HG03196 (cell line): ENCODE data around the gene ZNF532.
"Not testable (repeated sequence)": the region's sequence is repeated elsewhere in the genome, so short reads cannot be mapped to it uniquely, and the experiment has no call there.

Experiments used
- ATAC-seq: cut with Tn5 transposase; IDR thresholded peaks from one replicate; pipeline ENCODE4 v1.9.1; 2021; ENCODE audit not compliant: unreplicated experiment

The ZNF532 gene

GRCh38 chr18:59002974-59003594, 138.4 kb downstream of the ZNF532 start:
- no peak for ATAC-seq

GRCh38 chr18:59005262-59005661, 140.6 kb downstream of the ZNF532 start:
- ATAC-seq, result no peak

- ATAC-seq, result no peak
Observed at GRCh38 chr18:59006461-59007067, 141.9 kb downstream of the ZNF532 start.

- no peak for ATAC-seq
Observed at GRCh38 chr18:59008302-59008974, 143.8 kb downstream of the ZNF532 start.

- no peak for ATAC-seq
Observed at GRCh38 chr18:59009846-59010245, 145.2 kb downstream of the ZNF532 start.

GRCh38 chr18:59011289-59011688, 146.6 kb downstream of the ZNF532 start:
- no peak for ATAC-seq

- no peak for ATAC-seq
Observed at GRCh38 chr18:59011786-59012185, 147.1 kb downstream of the ZNF532 start.

- no peak for ATAC-seq
Observed at GRCh38 chr18:59012815-59013705, 148.4 kb downstream of the ZNF532 start.

- ATAC-seq, result no peak
Observed at GRCh38 chr18:59013744-59014143, 149.1 kb downstream of the ZNF532 start.

- no peak for ATAC-seq
Observed at GRCh38 chr18:59015531-59016152, 151.0 kb downstream of the ZNF532 start.

GRCh38 chr18:59021500-59021899, 156.8 kb downstream of the ZNF532 start:
- no peak for ATAC-seq

GRCh38 chr18:59022167-59022945, 157.7 kb downstream of the ZNF532 start:
- no peak for ATAC-seq

GRCh38 chr18:59024829-59025228, 160.2 kb downstream of the ZNF532 start:
- no peak for ATAC-seq

- ATAC-seq, result not testable (repeated sequence)
Observed at GRCh38 chr18:59025532-59025931, 160.9 kb downstream of the ZNF532 start.

GRCh38 chr18:59026364-59026763, 161.7 kb downstream of the ZNF532 start:
- ATAC-seq, result no peak

- ATAC-seq, result no peak
Observed at GRCh38 chr18:59026831-59027410, 162.2 kb downstream of the ZNF532 start.

GRCh38 chr18:59029663-59030429, 165.2 kb downstream of the ZNF532 start:
- ATAC-seq, result no peak

GRCh38 chr18:59032308-59032707, 167.6 kb downstream of the ZNF532 start:
- no peak for ATAC-seq

GRCh38 chr18:59033359-59033758, 168.7 kb downstream of the ZNF532 start:
- no peak for ATAC-seq
